A673 (cell line): Measurements from ENCODE around the gene IL4R. TPM values are rescaled to one million over a fixed set of nuclear protein-coding genes. Genes with fewer than 3 reads are reported as not detected.

Source experiments
- BruUV-seq: library from RNA; stranded (reverse); fragments of 400-500 nt; replicated peaks from 2 replicates; lab custom pipeline; 2021; lab: Mats Ljungman, UMichigan
- CTCF ChIA-PET: fragments of 300-600 bp; sonication (Branson Sonifier 250); formaldehyde crosslinking; loops from one replicate; lab custom pipeline; 2022; ENCODE audit warnings: antibody characterized with exemption; lab: Charles Lee
- POLR2A ChIA-PET: fragments of 300-600 bp; sonication (Branson Sonifier 250); formaldehyde crosslinking; loops from one replicate; lab custom pipeline; 2022; ENCODE audit warnings: antibody characterized with exemption; ENCODE audit not compliant: low non-redundant PET; lab: Charles Lee
- DNase-seq: peaks from one replicate; pipeline ENCODE4 v3.0.0-alpha.2; 2015; ENCODE audit warnings: low spot score
- H3K27ac ChIP-seq: fragments of 200-600 bp; sonication (generic); 2 replicates; pipeline ENCODE4 v1.5.1; 2016; ENCODE audit warnings: mixed run types, low read depth, mild to moderate bottlenecking, mixed read lengths, antibody characterized with exemption, low read length; ENCODE audit not compliant: poor library complexity, severe bottlenecking
- H3K27me3 ChIP-seq: fragments of 200-600 bp; sonication (generic); replicated peaks from 2 replicates; pipeline ENCODE4 v1.6.1; 2017; ENCODE audit warnings: mixed run types, low read depth, mild to moderate bottlenecking, mixed read lengths, antibody characterized with exemption, low read length; ENCODE audit not compliant: insufficient read depth, poor library complexity
- H3K36me3 ChIP-seq: fragments of 200-600 bp; sonication (generic); 2 replicates; pipeline ENCODE4 v1.6.1; 2016; ENCODE audit warnings: mixed run types, mild to moderate bottlenecking, mixed read lengths, antibody characterized with exemption, low read length; ENCODE audit not compliant: insufficient read depth, poor library complexity, severe bottlenecking
- H3K4me1 ChIP-seq: fragments of 200-600 bp; sonication (generic); 2 replicates; pipeline ENCODE4 v1.6.1; 2017; ENCODE audit warnings: mixed run types, mild to moderate bottlenecking, mixed read lengths, antibody characterized with exemption, low read length; ENCODE audit not compliant: insufficient read depth, poor library complexity, severe bottlenecking
- H3K4me3 ChIP-seq: fragments of 200-600 bp; sonication (generic); 2 replicates; pipeline ENCODE4 v1.5.1; 2016; ENCODE audit warnings: low read depth, mixed run types, mild to moderate bottlenecking, mixed read lengths, low read length; ENCODE audit not compliant: poor library complexity, severe bottlenecking
- H3K9me3 ChIP-seq: fragments of 200-600 bp; sonication (generic); 2 replicates; pipeline ENCODE4 v1.6.1; 2016; ENCODE audit warnings: mixed run types, low read depth, mild to moderate bottlenecking, mixed read lengths, antibody characterized with exemption, low read length; ENCODE audit not compliant: poor library complexity, severe bottlenecking
- EZH2 ChIP-seq: fragments of 200-600 bp; sonication (generic); IDR thresholded peaks from 2 replicates; pipeline ENCODE4 v1.6.1; 2017; ENCODE audit warnings: borderline replicate concordance, low read depth, mild to moderate bottlenecking, mixed read lengths, antibody characterized with exemption, low read length; ENCODE audit not compliant: poor library complexity, severe bottlenecking
- intact Hi-C: fragments of 100-400 bp; cut with micrococcal nuclease; formaldehyde crosslinking; loops from one replicate; pipeline ENCODE4 v1.10.0; 2022; ENCODE audit not compliant: unreplicated experiment
- total RNA-seq: library from RNA; stranded (reverse); gene quantifications from 2 replicates; pipeline ENCODE4 v1.2.3, GENCODE V29; 2021
- TF ChIP-seq, protein P1 (sequence below): fragments of 300-800, 200-600 bp; sonication (generic); conservative IDR thresholded peaks from 2 replicates; pipeline ENCODE4 v1.5.1; 2017; ENCODE audit warnings: low read depth, mild to moderate bottlenecking, antibody characterized with exemption, low read length, moderate library complexity, mixed read lengths

IL4R gene
- total RNA-seq, 1 experiment from 2014 or later = 22.9 TPM

GRCh38 chr16:27322858-27323780, 9.3 kb downstream of the IL4R start:
- no peak for DNase-seq
- H3K4me3 ChIP-seq = no peak overlapping the region
- no TSS peak for BruUV-seq
- ChIA-PET POLR2A (no interaction called here), CTCF (no interaction called here)
- peaks cover 25% of the 10 kb centered on the region for H3K4me1 ChIP-seq
- H3K36me3 ChIP-seq = no peaks in the 10 kb centered on the region
- intact Hi-C loops = no loop called here
- TF ChIP-seq, protein P1, sequence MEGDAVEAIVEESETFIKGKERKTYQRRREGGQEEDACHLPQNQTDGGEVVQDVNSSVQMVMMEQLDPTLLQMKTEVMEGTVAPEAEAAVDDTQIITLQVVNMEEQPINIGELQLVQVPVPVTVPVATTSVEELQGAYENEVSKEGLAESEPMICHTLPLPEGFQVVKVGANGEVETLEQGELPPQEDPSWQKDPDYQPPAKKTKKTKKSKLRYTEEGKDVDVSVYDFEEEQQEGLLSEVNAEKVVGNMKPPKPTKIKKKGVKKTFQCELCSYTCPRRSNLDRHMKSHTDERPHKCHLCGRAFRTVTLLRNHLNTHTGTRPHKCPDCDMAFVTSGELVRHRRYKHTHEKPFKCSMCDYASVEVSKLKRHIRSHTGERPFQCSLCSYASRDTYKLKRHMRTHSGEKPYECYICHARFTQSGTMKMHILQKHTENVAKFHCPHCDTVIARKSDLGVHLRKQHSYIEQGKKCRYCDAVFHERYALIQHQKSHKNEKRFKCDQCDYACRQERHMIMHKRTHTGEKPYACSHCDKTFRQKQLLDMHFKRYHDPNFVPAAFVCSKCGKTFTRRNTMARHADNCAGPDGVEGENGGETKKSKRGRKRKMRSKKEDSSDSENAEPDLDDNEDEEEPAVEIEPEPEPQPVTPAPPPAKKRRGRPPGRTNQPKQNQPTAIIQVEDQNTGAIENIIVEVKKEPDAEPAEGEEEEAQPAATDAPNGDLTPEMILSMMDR = no peak
- no peak for TF ChIP-seq EZH2
- H3K27me3 ChIP-seq = no peaks in the 10 kb centered on the region
- no peak overlapping the region for H3K27ac ChIP-seq
- no peaks in the 10 kb centered on the region for H3K9me3 ChIP-seq

DNA sequence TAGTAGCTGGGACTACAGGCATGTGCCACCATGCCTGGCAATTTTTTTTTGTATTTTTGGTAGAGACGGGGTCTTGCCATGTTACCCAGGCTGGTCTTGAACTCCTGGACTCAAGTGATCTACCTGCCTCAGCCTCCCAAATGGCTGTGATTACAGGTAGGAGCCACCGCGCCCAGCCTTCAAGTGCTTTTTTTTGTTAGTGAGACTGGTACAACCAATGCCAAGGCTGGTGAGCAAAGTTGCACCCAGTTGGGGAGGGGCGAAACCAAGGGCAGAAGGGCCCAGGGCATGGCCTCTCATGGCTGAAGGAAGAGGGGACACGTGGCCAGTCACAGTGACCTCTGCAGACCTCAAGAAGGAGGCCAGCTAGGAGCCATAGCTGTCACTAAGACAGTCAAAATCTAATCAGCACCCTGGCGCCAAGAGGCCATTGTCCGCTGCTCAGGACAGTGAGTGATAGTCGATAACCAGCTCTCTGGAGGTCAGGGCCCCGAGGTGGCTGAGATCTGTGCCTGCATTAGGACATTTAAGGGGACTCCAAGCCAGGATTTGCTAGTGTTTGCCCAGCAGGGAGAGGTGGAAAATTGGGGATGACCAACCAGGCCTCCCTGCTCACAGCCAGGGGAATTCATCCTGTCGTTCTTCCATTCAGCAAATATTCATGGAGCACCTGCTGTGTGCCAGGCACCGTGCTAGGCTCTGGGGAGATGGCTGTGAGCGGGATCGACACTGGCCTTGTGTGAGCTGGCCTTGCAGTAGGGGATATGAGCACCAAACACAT, 10.2 kb downstream of the IL4R start:
- intact Hi-C loops = no loop called here
- Histone ChIP-seq H3K27ac (peak overlapping the region; percentile 32), H3K36me3 (no peaks in the 10 kb centered on the region), H3K27me3 (no peaks in the 10 kb centered on the region), H3K4me1 (peaks cover 25% of the 10 kb centered on the region), H3K4me3 (no peak overlapping the region), H3K9me3 (no peaks in the 10 kb centered on the region)
- DNase-seq = no peak
- ChIA-PET CTCF (no interaction called here), POLR2A (no interaction called here)
- no peak for TF ChIP-seq EZH2
- TF ChIP-seq, protein P1 = no peak
- BruUV-seq = no TSS peak

DNA sequence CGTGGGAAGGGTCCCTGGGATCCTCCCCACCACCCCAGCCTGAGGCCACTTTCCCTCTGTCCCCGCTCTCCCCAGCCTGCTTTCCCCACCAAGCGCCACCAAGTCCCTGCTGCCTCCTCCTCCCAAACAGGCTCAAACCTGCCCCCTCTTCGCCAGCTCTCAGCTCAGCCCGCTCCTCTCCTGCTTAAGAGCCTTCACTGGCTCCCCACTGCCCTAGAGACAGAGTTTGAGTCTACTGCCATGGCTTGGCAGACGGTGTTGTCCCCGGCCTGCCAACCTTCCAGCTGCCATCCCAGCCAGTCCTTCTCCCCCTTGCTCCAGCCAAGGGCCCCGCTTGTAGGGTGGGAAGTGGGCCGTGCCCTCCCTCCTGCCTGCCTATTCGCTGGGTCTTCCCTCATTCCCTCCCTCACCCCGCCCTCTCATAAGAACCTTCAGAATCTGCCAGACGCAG, 11.1 kb downstream of the IL4R start:
- ChIA-PET POLR2A (interaction anchor here (0.7 kb wide), 1 partner anchor 37 kb away, joined by 5 read pairs; no protein-coding TSS in a partner anchor), CTCF (no interaction called here)
- Histone ChIP-seq H3K27me3 (no peaks in the 10 kb centered on the region), H3K4me1 (peaks cover 28% of the 10 kb centered on the region), H3K4me3 (no peak overlapping the region), H3K9me3 (no peaks in the 10 kb centered on the region), H3K27ac (peak overlapping the region; percentile 32), H3K36me3 (no peaks in the 10 kb centered on the region)
- BruUV-seq = no TSS peak
- intact Hi-C loops = no loop called here
- TF ChIP-seq EZH2 = no peak
- DNase-seq = no peak
